GM18502 (cell line): Measurements from ENCODE around the gene ARHGAP32.

Experiments used
- ATAC-seq: cut with Tn5 transposase; IDR thresholded peaks from one replicate; pipeline ENCODE4 v1.9.1; 2021; ENCODE audit warnings: mild to moderate bottlenecking; ENCODE audit not compliant: unreplicated experiment, poor library complexity

Gene ARHGAP32

DNA sequence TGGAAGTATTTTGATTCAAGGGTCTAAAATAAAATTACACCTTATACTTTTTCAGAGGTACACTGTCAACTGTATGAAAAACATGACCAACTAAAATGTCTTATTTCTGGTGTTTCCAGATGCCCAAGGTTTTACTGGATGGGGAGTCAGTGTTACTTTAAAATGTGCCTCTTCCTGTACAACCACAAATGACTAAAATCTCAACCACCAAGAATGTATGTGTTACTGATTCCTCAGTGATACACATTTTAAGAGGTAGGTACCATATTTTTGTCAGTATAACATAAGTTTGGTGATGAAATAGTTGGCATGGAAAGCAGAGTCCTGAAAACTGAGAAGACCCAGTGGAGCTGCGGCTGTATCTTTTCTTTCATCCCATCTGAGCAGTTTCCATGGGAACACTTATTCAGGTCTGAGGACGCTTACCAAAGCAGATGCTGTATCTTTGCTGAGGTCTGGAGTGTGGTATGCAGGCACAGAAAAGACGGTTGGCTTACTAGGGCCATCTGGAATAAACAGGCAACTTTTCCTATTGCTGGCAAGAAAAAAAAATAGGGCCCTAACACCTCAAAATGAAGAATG, 228.3 kb downstream of the ARHGAP32 start:
- ATAC-seq, result no peak

DNA sequence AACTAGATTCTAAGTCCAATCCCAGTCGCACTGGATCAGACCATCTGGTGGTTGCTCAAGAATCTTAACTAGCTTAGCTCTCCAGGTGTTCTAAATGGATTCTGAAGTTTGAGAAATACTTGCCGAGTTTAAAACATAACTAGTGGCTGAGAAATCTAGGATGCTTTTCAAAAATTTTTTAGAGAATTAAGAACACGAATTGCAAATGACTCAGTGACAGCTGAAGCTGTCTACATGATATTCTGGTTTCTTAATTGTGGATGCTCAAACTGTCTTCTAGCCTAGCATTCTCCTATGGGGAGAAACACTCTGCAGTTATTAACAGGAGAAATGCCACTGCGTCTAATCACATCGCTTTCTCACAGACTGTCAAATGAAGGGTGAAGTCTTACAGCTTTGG, 229.2 kb downstream of the ARHGAP32 start:
- ATAC-seq, result no peak

DNA sequence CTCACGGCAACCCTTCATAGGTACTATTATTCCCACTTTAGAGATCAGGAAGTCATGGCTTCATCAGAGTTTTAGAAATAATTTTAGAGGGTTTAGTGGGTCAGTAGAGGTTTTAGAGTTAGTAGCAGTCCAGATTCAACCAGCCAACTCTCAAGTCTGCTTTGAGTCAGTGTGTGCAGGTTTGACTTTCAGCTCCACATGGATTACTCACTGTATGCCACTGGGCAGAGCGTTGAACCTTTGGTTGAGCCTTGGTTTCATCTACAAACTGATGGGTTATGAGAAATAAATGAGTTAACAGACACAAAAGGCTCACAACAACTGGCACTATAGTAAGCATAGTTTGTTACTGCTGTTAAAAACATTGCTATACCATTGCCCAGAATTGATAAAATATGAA, 230.5 kb downstream of the ARHGAP32 start:
- ATAC-seq, result no peak

DNA sequence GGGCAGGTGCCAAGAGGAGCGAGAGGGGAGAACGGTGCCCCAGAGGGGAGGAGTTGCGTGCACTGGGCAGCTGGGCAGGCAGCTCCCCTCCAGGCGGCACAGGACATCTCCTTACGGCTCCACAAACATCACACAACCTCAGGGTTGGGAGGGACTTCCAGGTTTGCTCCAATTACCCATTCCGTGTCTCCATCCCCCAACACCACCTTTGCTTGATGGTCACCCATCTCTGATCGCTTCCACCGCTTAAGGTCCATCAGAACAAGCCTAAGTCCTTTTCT, 235.0 kb downstream of the ARHGAP32 start:
- no peak for ATAC-seq

DNA sequence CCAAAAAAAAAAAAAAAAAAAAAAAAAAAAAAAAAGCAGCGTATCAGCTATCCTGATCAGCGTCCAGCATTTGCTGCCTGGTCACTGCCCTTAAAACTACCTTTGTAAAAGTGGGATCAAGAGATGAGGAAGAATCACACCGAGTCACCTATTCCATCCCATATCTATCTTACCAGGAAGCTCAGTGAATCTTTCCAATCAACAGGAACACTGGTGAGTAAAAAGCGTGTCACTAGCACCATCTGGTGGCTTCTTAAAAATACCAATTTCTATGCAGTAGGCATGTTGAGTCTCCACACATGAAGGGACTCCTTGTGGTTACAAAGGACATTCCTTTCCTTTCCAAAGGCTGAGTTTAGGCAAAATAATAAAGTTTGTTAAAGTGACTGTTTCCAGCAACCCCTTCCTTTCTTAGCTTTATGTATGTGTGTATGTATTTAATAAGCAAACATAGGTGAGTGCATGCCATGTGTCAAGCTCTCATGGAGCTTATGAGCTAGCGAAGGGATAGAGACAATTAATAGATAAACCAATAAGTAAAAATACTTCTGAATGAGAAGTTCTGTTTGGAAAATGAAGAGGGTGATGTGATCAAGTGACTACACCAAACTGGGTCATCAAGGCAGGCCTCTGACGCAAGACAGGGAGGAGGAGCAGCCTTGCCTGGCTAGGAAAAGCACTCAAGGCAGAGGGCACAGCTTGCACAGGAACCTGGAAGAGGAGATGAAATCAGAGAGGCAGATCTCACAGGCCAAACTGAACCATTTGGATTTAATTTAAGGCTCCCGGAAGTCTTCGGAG, 235.5 kb downstream of the ARHGAP32 start:
- peak; percentile 53 for ATAC-seq

DNA sequence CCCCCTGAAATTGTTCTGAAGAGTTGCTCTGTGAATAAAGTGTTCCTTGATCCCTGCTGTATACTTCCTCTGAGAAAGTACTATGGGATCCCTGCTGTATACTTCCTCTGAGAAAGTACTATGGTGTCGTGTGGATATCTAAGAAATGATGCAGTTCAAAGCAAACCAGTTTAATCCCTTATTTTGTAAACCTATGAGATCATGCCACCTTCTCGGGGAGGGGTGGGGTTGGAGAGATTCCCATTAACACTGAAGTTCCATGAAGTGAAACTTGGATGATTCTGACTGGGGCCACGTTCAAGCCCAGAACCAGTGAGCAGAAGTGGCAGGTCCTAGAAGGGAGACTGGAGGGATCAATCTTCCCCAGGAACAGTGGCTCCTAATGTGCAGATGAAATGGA, 236.5 kb downstream of the ARHGAP32 start:
- ATAC-seq, result no peak

DNA sequence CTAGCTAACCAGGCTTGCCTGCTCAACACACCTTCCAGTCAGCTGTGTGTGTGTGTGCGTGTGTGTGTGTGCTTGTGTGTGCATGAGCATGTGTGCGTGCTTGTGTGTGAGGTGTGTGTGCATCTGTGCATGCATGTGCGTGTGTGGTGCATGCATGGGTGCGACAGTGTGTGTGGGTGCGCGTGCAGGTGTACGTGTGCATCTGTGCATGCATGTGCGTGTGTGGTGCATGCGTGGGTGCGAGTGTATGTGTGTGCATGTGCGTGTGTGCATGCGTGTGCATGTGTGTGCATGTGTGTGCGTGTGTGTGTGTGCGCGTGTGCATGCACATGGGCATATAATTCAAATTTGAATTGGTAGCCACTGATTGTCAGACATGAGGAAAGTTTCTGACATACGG, 239.0 kb downstream of the ARHGAP32 start:
- no peak for ATAC-seq

DNA sequence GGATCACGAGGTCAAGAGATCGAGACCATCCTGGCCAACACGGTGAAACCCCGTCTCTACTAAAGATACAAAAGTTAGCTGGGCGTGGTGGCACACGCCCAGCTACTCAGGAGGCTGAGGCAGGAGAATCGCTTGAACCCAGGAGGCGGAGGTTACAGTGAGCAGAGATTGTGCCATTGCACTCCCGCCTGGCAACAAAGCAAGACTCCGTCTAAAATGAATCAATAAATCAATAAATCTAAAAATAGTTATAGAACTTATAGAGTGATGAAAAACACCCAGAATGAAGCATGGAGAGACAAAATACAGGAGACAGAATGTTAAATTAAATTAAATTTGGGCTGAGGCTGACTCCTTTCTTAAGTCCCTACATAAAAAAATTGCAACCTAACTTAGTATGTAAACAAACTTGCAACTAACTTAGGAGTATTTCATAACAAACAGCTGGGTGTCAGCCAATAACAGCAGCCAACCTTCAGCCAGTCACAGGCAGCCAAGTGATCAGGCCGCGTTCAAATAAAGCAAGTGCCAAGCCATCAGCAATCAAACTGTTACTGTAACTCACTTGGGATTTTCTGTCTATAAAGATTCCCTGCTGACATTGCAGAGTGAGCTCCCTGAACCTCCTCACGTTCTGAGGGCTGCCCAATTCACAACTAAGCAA, 242.2 kb downstream of the ARHGAP32 start:
- no peak for ATAC-seq

DNA sequence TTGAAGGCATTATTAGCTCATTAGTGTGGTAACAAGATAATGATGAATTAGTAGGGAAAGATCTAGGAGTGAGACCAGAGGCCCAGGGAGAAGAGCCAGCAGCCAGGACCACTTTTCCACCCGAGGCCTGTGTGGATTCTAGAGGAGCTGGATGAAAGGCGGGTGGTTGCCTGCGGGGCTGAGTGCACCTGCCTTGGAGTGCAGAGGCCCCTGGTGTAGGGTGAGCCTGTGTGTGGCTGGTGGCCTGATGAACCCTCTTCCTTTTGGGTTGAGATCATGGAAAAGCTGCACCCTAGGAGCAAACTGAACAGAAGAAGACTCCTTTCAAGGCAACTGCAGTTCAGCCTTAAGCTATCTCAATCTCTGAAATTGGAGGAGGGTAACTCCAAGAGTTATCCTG, 243.5 kb downstream of the ARHGAP32 start:
- no peak for ATAC-seq

DNA sequence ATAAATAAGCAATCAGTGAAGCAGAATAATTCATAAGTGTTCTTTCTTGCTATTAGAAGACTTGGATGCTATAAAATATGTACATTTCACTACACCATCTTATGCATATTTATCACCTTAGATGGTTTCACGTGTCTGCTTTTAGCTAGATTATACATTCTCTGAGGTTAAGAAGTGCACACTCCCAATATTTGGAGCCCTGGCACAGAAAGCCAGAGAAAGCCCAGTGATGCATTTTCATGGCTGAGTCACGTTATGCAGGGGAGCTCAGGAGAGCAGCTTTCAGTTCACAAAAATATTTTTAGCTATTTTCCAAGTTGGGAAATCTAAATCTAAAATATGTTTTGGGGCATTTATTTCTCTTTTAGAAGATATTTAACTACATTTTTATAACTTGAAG, 244.4 kb downstream of the ARHGAP32 start:
- no peak for ATAC-seq

DNA sequence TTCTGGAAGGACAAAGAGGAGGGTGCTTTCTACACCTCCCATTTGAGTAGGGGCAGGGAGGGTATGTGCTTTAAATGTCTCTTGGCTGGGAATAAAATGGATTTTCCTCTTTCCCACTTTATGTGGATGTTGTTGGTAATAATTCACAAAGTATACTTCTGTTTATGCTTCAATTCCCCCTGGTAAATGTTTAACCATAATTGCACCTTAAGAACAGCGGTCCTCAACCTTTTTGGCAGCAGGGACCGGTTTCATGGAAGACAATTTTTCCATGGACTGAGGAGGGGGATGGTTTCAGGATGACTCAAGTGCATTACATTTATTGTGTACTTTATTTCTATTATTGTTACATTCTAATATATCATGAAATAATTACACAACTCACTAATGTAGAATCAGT, 245.5 kb downstream of the ARHGAP32 start:
- no peak for ATAC-seq

DNA sequence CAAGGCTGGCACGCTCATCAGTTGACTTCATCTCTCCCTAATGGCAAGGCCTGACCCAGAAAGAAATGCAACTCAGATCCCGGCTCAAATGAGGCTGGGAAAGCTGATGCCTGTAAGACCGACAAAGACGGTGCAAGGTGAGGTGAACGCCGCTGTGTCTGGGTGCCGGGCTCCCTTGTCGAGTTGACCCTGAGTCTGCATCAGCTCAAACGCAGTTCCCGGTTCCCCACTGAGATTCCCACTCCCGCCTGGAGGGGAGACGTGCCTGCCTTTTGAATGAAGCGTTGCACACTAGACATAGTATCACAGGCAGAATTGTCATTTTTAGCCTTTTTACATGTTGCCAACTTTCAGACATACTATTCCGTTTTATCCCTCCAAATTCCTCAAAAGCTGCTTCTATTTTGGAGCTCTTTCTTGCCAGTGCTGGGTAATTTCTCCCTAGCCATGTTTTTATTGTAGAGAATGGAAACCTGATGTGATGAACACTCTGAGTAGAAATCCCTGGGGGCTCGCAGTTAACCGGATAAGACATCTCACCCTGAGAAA, 248.6 kb downstream of the ARHGAP32 start:
- no peak for ATAC-seq

DNA sequence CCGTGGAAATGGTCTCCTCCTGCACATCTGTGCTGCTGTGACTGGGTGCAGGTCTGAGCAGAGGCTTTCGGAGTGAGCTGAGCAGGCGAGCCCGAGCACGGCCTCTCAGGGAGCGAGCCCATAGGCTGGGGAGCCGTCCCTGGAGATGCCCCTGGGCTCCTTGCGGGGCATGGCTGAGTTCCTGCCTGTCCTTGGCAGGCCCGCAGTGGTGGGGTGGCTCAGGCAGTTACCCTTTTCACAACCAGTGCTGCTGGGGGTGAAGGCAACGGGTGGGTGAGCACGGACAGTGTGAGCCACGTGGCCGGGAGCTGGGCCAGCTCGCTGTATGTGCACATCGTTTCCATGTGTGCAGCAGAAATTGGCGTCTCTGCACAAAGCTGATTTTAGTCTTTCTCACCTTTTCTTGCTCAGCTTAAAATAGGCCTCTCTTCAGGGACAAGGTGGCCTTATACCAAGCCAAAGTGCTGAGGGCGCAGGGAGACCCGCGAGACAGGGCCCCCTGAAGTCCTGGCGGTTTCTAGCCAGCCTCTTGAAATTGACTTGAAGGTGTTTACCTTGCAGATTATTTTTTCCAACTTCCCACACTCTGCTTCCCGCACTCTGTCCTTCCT, 249.2 kb downstream of the ARHGAP32 start, which contains the start of gene TP53AIP1:
TSS of gene TP53AIP1 (minus strand) at position 55 of the 611 bp plus-strand sequence. CDS start 5,053 bp downstream, outside the sequence.
- ATAC-seq, result no peak

DNA sequence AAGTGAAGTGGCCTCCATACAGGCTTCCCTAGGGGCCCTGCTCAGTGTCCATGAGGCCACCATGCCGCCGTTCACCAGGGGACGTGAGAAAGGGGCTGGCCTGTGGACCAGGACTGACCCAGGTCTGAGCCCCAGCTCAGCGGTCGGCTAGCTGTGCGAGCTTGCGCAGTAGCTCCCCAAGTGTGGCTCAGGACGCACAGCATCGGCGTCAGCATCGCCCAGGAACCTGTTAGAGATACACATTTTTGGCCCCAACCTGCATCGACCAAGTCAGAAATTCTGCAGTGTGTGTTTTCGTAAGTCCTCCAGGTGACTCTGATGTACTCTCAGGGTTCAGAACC, 249.9 kb downstream of the ARHGAP32 start:
- ATAC-seq, result no peak

DNA sequence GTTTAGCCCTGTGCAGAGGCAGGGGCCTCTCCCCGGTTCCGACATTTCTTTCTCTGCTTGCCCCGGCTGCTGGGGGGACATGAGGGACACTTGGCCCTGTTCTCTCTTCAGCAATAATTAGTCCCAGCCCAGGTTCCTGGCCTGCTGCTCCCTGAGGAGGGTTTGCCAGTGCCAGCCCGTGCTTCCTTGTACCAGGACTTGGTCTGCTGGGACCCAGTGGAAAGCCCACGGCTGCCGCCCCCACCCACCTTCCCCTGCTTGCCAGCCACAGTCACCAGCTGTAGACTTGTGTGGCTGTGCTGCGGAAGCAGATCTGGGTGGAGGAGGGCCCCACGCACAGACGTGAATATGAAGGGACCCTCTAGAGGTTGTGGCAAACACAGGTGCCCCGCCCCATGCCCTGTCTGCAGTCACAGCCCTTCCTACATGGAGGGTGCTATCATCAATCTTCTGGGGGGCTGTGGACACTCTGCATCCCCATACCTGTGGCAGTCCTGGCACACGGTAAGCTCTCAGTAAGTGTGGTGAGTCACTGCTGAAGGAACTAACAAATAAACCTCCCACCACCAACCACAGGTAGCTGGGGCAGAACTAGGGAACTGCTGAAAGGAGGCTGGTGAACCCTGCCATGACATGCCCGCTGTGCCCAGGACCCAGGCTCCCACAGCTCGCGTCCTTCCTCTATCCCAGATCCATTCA, 250.4 kb downstream of the ARHGAP32 start:
- no peak for ATAC-seq

DNA sequence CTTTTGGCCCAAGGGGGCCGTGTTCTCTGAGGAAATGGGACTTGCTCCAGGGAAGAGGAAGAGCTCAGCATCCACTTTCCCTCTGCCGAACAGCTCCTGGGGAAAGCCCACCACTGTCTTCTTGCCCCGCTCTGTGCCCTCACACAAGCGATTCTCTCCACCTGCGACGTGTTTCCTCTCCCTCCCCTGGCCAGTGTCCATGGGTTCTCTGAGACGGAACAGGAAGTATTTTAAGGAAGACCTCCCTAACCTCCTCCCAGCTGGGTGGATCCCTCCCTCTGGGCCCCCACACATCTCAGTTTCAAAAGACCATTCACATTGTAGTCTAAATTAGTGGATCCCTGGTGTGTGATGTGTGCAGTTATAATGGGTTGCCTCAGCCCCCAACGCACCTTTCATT, 251.0 kb downstream of the ARHGAP32 start:
- ATAC-seq, result no peak

DNA sequence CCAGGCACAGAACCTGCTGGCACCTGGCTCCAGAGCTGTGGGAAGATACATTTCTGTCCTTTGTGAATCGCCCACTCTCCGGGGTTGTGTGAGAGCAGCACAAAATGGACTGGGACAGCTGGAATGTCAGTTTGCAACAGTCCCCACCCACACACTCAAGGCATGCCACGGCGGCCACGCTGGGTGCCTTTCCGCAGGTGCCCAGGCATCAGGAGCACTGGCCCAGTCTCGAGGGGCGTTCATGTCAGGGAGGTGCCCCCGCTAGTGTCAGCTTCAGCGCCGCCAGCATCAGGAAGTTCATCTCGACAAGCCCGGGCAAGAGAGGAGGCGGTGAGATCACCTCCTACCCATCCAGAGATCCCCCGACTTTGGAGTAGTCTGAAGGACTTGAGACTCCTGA, 251.5 kb downstream of the ARHGAP32 start:
- ATAC-seq, result no peak

DNA sequence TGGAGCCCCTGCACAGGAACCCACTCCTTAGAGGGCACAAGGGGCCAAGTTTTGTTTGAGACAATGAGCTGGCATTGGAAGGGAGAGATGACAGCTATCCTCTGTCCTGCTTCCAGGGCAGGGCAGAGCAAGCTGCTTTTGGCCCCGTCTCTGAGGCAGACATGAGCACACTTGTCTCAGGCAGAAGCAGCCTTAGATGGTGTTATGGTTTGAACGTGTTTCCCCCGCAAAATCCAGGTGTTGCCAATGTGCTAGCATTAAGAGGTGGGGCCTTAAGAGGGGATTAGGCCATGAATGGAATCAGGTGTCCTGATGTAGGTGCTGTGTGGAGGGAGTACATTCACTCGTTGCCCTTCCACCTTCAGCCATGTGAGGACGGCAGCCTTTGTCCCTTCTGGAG, 252.0 kb downstream of the ARHGAP32 start:
- ATAC-seq, result no peak

DNA sequence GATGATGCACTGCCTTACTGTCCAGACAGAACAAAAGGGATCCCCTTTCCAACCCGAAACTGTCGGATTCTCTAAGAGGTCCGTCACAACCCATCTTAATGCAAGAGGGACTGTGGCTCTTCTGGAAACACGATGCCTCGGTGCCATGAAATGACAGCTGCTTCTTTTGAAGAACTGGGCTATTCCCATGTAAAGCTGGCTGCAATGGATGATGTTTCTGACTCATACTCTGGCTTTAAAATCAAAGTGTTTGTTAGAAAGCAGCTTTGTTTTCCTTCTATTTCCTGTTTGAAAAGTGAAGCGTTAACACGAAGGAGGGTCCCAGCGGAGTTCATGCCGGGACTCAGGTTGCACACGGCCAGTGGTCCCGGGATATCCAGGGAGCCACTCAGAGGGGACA, 252.5 kb downstream of the ARHGAP32 start:
- ATAC-seq, result no peak

DNA sequence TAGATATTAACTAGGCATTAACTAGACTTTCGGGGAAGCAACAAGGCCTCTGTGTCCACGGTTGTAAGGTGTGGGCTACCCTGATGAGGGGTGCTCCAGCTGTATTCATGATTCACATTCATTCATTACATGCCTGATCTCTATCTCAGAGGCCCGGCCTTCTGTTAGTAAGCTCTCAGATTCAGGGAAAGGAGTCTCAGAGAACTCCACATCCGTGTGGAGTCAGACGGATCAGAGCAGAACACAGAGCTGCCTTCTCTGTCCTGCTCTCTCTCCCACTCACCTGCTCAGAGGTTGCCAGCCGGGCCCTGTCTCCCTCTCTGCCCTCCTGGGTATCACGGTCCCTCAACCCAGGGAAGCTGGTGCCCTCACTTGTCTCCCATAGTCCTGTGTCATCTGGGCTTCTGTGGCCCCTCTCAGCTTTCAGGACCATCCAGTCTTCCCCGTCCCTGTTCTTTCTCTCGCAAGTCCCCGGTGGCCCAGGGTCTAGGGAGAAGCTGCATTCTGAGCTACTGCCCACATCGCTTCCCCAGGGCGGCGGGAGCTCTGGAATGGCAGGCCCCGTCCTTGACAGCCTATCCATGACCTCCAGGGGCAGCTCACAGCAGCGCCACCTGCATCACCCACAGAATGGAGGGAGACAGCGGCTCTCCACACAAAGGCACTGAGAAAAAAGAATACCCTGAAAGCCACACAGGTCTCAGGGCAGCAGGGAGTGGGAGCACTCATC, 253.8 kb downstream of the ARHGAP32 start:
- ATAC-seq, result no peak
